ENCODE results near the gene CTNNA2. TPM values are rescaled to one million over a fixed set of nuclear protein-coding genes. Genes with fewer than 3 reads are reported as not detected.

The CTNNA2 gene
- total and polyA plus RNA-seq, 2 of the 8 experiments (the other 6 are each of a cell fraction or from before 2014, with no cell fraction given) = 3.9 to 9.0 TPM

GRCh38 chr2:80028584-80028983 is 515.7 kb downstream of the CTNNA2 start:
- no peak overlapping the region for H3K4me2 ChIP-seq (ENCODE audit: insufficient read depth in 1 of 2, low read depth in 2 of 2, low read length in 2 of 2)
- H2AFZ ChIP-seq (ENCODE audit: low read length) = no peak overlapping the region
- H4K5ac ChIP-seq (ENCODE audit: insufficient read length, low read depth, low read length) = no peak overlapping the region
- H3K23ac ChIP-seq (ENCODE audit: insufficient read length) = no peak overlapping the region
- DNase-seq (ENCODE audit: low read depth in 1 of 2, low spot score in 2 of 2) (no peak), FAIRE-seq (no peak)
- H3K14ac ChIP-seq (ENCODE audit: insufficient read length) = no peak overlapping the region
- no peak overlapping the region for H2BK20ac ChIP-seq (ENCODE audit: low read length)
- no peak overlapping the region for H4K91ac ChIP-seq (replicated peaks; ENCODE audit: insufficient read length, low read length)
- CTCF ChIA-PET (ENCODE audit: partially characterized antibody) = interaction anchor here (1.0 to 1.7 kb wide), 3 partner anchors 13 to 210 kb away, joined by 3 to 4 read pairs (median 4); no protein-coding TSS in a partner anchor
- no peak overlapping the region for H3K4ac ChIP-seq (replicated peaks; ENCODE audit: insufficient read length, low read depth, low read length)
- POLR2A ChIA-PET (ENCODE audit: partially characterized antibody) = no interaction called here
- no peaks in the 10 kb centered on the region for H3K79me2 ChIP-seq (ENCODE audit: control insufficient read depth in 1 of 2, insufficient read depth in 2 of 2, low read length in 2 of 2)
- no peak overlapping the region for H2AK5ac ChIP-seq (ENCODE audit: low read depth, low read length)
- H3K18ac ChIP-seq (ENCODE audit: extremely low read depth, low read length) = no peak overlapping the region
- no peak overlapping the region for H3K56ac ChIP-seq (replicated peaks; ENCODE audit: insufficient read length, low read depth, low read length)
- H3K27ac ChIP-seq (ENCODE audit: low read depth, low read length) = no peak overlapping the region
- no peak overlapping the region for H3K4me3 ChIP-seq (ENCODE audit: extremely low read depth in 1 of 4, insufficient read depth in 2 of 4, low read depth in 3 of 4, low read length in 4 of 4)
- H2BK5ac ChIP-seq (ENCODE audit: low read depth, low read length) = no peak overlapping the region
- no peaks in the 10 kb centered on the region for H3K4me1 ChIP-seq (replicated peaks in 1 of 4; ENCODE audit: control insufficient read depth in 3 of 4, insufficient read depth in 4 of 4, low read length in 3 of 4)
- no peak overlapping the region for H3K9ac ChIP-seq (replicated peaks in 1 of 4; ENCODE audit: extremely low read depth in 1 of 4, low read depth in 3 of 4, low read length in 3 of 4)
- H4K8ac ChIP-seq (ENCODE audit: extremely low read depth, insufficient read depth, low read length) = no peak overlapping the region
- H3K9me3 ChIP-seq (ENCODE audit: insufficient read depth in 2 of 2, low read depth in 1 of 2, low read length in 1 of 2) = no peaks in the 10 kb centered on the region
- H3K23me2 ChIP-seq (ENCODE audit: low read depth, low read length) = no peaks in the 10 kb centered on the region; the same call in 1 of the 2 replicates
- no peak overlapping the region for H2BK12ac ChIP-seq (ENCODE audit: low read depth, low read length)
- H3K79me1 ChIP-seq (ENCODE audit: low read depth, low read length) = no peaks in the 10 kb centered on the region
- no peaks in the 10 kb centered on the region for H3K36me3 ChIP-seq (ENCODE audit: control insufficient read depth in 2 of 4, insufficient read depth in 4 of 4, low read length in 3 of 4)
- H3K27me3 ChIP-seq (replicated peaks in 1 of 4; ENCODE audit: control insufficient read depth in 3 of 4, extremely low read depth in 1 of 4, insufficient read depth in 3 of 4, low read length in 3 of 4) = no peaks in the 10 kb centered on the region
- H2BK120ac ChIP-seq (replicated peaks; ENCODE audit: low read depth, low read length) = no peak overlapping the region
- H2BK15ac ChIP-seq (ENCODE audit: low read length) = no peak overlapping the region
- no peaks in the 10 kb centered on the region for H4K20me1 ChIP-seq (replicated peaks in 1 of 2; ENCODE audit: control insufficient read depth in 1 of 2, insufficient read depth in 2 of 2, low read length in 2 of 2)
- no peak for TF ChIP-seq HDAC2 (IDR thresholded peaks at IDR 0.05; ENCODE audit: borderline replicate concordance in 1 of 2, low read depth in 2 of 2, low read length in 2 of 2)
- no peak for TF ChIP-seq FOSL1 (IDR thresholded peaks at IDR 0.05; ENCODE audit: insufficient read depth, low read depth, low read length)
- no peak for TF ChIP-seq NANOG (IDR thresholded peaks at IDR 0.05; ENCODE audit: insufficient read depth, low read depth, low read length, poor library complexity, severe bottlenecking)
- no peak for TF ChIP-seq EP300 (IDR thresholded peaks at IDR 0.05; ENCODE audit: borderline replicate concordance in 1 of 2, low read depth in 2 of 2, low read length in 2 of 2)
- no peak for TF ChIP-seq TCF12 (IDR thresholded peaks at IDR 0.05; ENCODE audit: low read depth, low read length)
- no peak for TF ChIP-seq POU5F1 (IDR thresholded peaks at IDR 0.05; ENCODE audit: low read depth, low read length)
- no peak for TF ChIP-seq SAP30 (IDR thresholded peaks at IDR 0.05; ENCODE audit: insufficient read depth, insufficient replicate concordance, low read length)
- TF ChIP-seq SIN3A (conservative IDR thresholded peaks at IDR 0.05 in 1 of 2, IDR thresholded peaks at IDR 0.05 in 1 of 2; ENCODE audit: low read depth in 1 of 2, low read length in 2 of 2) = no peak
- TF ChIP-seq JUND (IDR thresholded peaks at IDR 0.05; ENCODE audit: low read length) = no peak
- TF ChIP-seq RXRA (IDR thresholded peaks at IDR 0.05; ENCODE audit: insufficient read depth, low read depth, low read length) = no peak
- no peak for TF ChIP-seq CTCF (IDR thresholded peaks at IDR 0.05; ENCODE audit: control extremely low read depth in 1 of 3, insufficient read depth in 1 of 3, low read depth in 1 of 3, low read length in 3 of 3)
- no peak for TF ChIP-seq SP2 (IDR thresholded peaks at IDR 0.05; ENCODE audit: low read length)

All from H1 (cell line).